ENCODE measurements around the gene MSANTD1.

DNA sequence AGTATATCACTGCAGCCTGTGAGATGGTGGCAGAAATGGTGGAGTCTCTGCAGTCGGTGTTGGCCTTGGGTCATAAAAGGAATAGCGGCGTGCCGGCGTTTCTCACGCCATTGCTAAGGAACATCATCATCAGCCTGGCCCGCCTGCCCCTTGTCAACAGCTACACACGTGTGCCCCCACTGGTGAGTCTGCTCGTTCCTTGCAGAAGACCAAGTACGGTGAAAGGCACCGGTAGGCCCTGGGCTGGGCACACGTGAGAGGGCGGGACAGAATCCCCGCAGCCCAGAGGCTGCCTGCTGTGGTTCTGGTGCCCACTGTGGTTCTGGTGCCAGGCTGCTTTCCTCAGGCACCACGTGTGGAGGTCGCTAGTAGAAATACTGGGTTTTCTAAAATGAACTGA, 31.2 kb upstream of the MSANTD1 start:
- TF ChIP-seq, protein P1, sequence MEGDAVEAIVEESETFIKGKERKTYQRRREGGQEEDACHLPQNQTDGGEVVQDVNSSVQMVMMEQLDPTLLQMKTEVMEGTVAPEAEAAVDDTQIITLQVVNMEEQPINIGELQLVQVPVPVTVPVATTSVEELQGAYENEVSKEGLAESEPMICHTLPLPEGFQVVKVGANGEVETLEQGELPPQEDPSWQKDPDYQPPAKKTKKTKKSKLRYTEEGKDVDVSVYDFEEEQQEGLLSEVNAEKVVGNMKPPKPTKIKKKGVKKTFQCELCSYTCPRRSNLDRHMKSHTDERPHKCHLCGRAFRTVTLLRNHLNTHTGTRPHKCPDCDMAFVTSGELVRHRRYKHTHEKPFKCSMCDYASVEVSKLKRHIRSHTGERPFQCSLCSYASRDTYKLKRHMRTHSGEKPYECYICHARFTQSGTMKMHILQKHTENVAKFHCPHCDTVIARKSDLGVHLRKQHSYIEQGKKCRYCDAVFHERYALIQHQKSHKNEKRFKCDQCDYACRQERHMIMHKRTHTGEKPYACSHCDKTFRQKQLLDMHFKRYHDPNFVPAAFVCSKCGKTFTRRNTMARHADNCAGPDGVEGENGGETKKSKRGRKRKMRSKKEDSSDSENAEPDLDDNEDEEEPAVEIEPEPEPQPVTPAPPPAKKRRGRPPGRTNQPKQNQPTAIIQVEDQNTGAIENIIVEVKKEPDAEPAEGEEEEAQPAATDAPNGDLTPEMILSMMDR (IDR thresholded peaks at IDR 0.05), result no peak
- no peak for TF ChIP-seq EZH2 (IDR thresholded peaks at IDR 0.05; ENCODE audit: borderline replicate concordance, insufficient read depth, low read depth, low read length, poor library complexity, severe bottlenecking)

Measured in B cell (primary cell).